Measurements from ENCODE around the gene NEB. TPM values are rescaled to one million over a fixed set of nuclear protein-coding genes. Genes with fewer than 3 reads are reported as not detected.

The NEB gene
- total RNA-seq, 1 experiment from 2014 or later: 0.11 TPM

DNA sequence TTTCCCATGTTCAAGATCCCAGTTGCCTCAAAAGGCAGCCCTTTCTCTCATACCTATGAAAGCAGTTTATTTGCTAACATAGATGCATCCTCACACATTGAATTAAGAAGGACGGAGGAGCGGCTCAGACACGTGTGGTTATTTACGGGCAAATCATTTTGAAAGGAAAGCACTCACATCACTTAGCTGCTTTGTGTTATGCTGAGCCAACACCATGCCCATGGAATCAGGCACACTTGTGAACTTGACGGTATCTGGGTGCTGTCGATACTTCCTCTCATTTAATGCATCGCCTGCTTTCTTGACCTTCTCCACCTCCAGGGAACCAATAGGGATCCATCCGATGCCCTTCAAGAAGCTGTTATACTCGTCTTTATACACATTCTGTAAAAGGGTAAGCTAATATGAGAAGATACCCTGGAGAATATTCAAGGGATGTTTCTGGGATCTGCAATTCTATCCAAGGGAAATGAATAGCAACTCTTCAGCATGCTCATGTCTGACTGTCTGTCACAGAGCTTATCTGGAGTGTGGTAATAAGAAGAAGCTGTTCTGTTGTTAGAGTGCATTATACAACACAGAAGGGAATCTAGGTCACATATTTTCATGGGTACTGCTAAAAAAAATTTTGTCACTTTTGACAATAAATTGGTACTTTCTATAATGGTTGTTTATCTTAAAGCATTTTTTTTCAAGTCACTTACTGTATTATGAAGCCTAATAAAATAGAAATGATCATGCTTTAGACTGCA is 63.3 kb downstream of the NEB start:
- H3K79me2 ChIP-seq (ENCODE audit: low read length): no peaks in the 10 kb centered on the region
- no peaks in the 10 kb centered on the region for H3K4me1 ChIP-seq (ENCODE audit: insufficient read depth, low read length)
- no peak overlapping the region for H3K27ac ChIP-seq (ENCODE audit: low read length)
- ATAC-seq: no peak
- TF ChIP-seq EZH2phosphoT487 (IDR thresholded peaks at IDR 0.05; ENCODE audit: borderline replicate concordance, low read length): no peak
- no peak for TF ChIP-seq EZH2 (IDR thresholded peaks at IDR 0.05; ENCODE audit: low read length, unreplicated experiment)
- TF ChIP-seq, protein P1, sequence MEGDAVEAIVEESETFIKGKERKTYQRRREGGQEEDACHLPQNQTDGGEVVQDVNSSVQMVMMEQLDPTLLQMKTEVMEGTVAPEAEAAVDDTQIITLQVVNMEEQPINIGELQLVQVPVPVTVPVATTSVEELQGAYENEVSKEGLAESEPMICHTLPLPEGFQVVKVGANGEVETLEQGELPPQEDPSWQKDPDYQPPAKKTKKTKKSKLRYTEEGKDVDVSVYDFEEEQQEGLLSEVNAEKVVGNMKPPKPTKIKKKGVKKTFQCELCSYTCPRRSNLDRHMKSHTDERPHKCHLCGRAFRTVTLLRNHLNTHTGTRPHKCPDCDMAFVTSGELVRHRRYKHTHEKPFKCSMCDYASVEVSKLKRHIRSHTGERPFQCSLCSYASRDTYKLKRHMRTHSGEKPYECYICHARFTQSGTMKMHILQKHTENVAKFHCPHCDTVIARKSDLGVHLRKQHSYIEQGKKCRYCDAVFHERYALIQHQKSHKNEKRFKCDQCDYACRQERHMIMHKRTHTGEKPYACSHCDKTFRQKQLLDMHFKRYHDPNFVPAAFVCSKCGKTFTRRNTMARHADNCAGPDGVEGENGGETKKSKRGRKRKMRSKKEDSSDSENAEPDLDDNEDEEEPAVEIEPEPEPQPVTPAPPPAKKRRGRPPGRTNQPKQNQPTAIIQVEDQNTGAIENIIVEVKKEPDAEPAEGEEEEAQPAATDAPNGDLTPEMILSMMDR (conservative IDR thresholded peaks at IDR 0.05; ENCODE audit: low read depth, low read length): no peak
- H3K4me3 ChIP-seq (ENCODE audit: low read length): no peak overlapping the region
- no TSS peak for BruUV-seq (replicated peaks)
- no peak overlapping the region for H3K4me2 ChIP-seq (ENCODE audit: low read length)
- intact Hi-C loops (cut with micrococcal nuclease): no loop called here
- H3K9me3 ChIP-seq (ENCODE audit: low read length): no peaks in the 10 kb centered on the region
- ChIA-PET CTCF (no interaction called here), POLR2A (ENCODE audit: unreplicated experiment) (no interaction called here)
- peaks cover 37% of the 10 kb centered on the region for H3K27me3 ChIP-seq (ENCODE audit: low read length)
- H4K20me1 ChIP-seq (ENCODE audit: low read length): no peaks in the 10 kb centered on the region
- no peaks in the 10 kb centered on the region for H3K9me2 ChIP-seq (replicated peaks; ENCODE audit: low read length)
- no peaks in the 10 kb centered on the region for H3F3A ChIP-seq (ENCODE audit: low read length, unreplicated experiment)
- H3K9ac ChIP-seq (ENCODE audit: low read length): no peak overlapping the region
- H3K36me3 ChIP-seq (ENCODE audit: low read depth, low read length): no peaks in the 10 kb centered on the region
- no peak overlapping the region for H2AFZ ChIP-seq (ENCODE audit: low read length)
- DNase-seq: no peak

DNA sequence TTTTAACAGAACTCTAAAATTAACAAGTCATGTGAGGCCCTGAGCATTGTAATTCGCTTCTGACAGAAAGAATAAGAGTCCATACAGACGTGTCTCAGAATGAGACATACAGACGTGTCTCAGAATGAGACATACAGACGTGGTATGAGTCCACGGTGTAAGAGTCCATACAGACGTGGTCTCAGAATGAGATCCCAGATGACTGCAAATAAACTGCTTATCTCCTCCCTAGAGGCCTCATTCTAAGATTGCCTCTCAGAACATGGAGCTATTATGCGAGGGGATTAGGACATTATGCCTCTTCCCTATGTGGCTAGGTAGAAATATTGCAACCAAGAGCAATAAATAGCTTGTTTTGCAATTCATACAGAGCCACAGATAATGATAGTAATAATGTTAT is 63.9 kb downstream of the NEB start:
- Histone ChIP-seq H3K9me3 (ENCODE audit: low read length) (no peaks in the 10 kb centered on the region), H3K27ac (ENCODE audit: low read length) (no peak overlapping the region), H3F3A (ENCODE audit: low read length, unreplicated experiment) (no peaks in the 10 kb centered on the region), H4K20me1 (ENCODE audit: low read length) (no peaks in the 10 kb centered on the region), H3K36me3 (ENCODE audit: low read depth, low read length) (no peaks in the 10 kb centered on the region), H3K9me2 (replicated peaks; ENCODE audit: low read length) (no peaks in the 10 kb centered on the region), H3K27me3 (ENCODE audit: low read length) (peaks cover 32% of the 10 kb centered on the region), H3K4me3 (ENCODE audit: low read length) (no peak overlapping the region), H3K4me2 (ENCODE audit: low read length) (no peak overlapping the region), H3K79me2 (ENCODE audit: low read length) (no peaks in the 10 kb centered on the region), H3K9ac (ENCODE audit: low read length) (no peak overlapping the region), H2AFZ (ENCODE audit: low read length) (no peak overlapping the region), H3K4me1 (ENCODE audit: insufficient read depth, low read length) (no peaks in the 10 kb centered on the region)
- TF ChIP-seq EZH2phosphoT487 (IDR thresholded peaks at IDR 0.05; ENCODE audit: borderline replicate concordance, low read length) (no peak), EZH2 (IDR thresholded peaks at IDR 0.05; ENCODE audit: low read length, unreplicated experiment) (no peak)
- TF ChIP-seq, protein P1 (conservative IDR thresholded peaks at IDR 0.05; ENCODE audit: low read depth, low read length): no peak
- CTCF ChIA-PET: no interaction called here
- no peak for DNase-seq
- intact Hi-C loops (cut with micrococcal nuclease): no loop called here
- POLR2A ChIA-PET (ENCODE audit: unreplicated experiment): no interaction called here
- no peak for ATAC-seq
- BruUV-seq (replicated peaks): no TSS peak

DNA sequence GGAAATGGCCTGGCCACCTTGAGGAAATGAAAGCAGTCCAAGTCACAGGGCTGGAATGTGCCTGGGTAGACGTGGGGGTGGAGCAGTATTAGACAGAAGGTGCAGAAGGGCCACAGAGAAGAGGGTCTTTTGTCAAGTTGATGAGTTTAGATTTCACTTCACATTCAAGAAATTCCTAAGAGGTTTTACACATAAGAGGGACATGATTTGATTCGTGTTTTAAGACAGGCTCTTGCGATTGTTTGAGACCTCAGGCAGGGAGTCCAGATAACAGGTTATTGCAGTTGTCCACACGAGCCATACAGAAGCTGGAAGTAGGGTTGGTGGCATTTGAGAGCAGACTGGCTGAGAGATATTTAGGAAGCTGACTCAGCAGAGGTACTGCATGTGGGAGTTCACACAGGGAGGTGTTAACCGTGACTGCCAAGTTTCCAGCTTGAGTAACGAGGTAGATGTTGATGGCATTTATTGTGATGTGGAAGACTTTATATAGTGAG is 64.6 kb downstream of the NEB start:
- no peak overlapping the region for H3K4me2 ChIP-seq (ENCODE audit: low read length)
- BruUV-seq (replicated peaks): no TSS peak
- ATAC-seq (no peak), DNase-seq (no peak)
- H4K20me1 ChIP-seq (ENCODE audit: low read length): no peaks in the 10 kb centered on the region
- H3K27me3 ChIP-seq (ENCODE audit: low read length): peaks cover 32% of the 10 kb centered on the region
- ChIA-PET CTCF (no interaction called here), POLR2A (ENCODE audit: unreplicated experiment) (no interaction called here)
- no peaks in the 10 kb centered on the region for H3K9me2 ChIP-seq (replicated peaks; ENCODE audit: low read length)
- H3K9me3 ChIP-seq (ENCODE audit: low read length): no peaks in the 10 kb centered on the region
- intact Hi-C loops (cut with micrococcal nuclease): no loop called here
- no peak overlapping the region for H3K27ac ChIP-seq (ENCODE audit: low read length)
- H3K36me3 ChIP-seq (ENCODE audit: low read depth, low read length): no peaks in the 10 kb centered on the region
- no peak for TF ChIP-seq EZH2phosphoT487 (IDR thresholded peaks at IDR 0.05; ENCODE audit: borderline replicate concordance, low read length)
- H2AFZ ChIP-seq (ENCODE audit: low read length): no peak overlapping the region
- no peak overlapping the region for H3K9ac ChIP-seq (ENCODE audit: low read length)
- no peak overlapping the region for H3K4me3 ChIP-seq (ENCODE audit: low read length)
- H3F3A ChIP-seq (ENCODE audit: low read length, unreplicated experiment): no peaks in the 10 kb centered on the region
- H3K79me2 ChIP-seq (ENCODE audit: low read length): no peaks in the 10 kb centered on the region
- H3K4me1 ChIP-seq (ENCODE audit: insufficient read depth, low read length): no peaks in the 10 kb centered on the region
